C4-2B (cell line): Measurements from ENCODE around the gene RBM20.

ENCODE experiments used
- ZFX ChIP-seq: fragments of 450-650 bp; IDR thresholded peaks from 2 replicates; pipeline ENCODE4 v1.6.1; 2017
- TF ChIP-seq, protein P1 (sequence below): fragments of 450-650 bp; conservative IDR thresholded peaks from 2 replicates; pipeline ENCODE4 v1.5.1; 2017; ENCODE audit warnings: mild to moderate bottlenecking

DNA sequence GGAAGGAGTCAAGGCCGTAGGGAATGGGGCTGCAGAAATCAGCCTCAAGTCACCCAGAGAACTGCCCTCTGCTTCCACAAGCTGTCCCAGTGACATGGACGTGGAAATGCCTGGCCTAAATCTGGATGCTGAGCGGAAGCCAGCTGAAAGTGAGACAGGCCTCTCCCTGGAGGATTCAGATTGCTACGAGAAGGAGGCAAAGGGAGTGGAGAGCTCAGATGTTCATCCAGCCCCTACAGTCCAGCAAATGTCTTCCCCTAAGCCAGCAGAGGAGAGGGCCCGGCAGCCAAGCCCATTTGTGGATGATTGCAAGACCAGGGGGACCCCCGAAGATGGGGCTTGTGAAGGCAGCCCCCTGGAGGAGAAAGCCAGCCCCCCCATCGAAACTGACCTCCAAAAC is 177.4 kb downstream of the RBM20 start:
- TF ChIP-seq, protein P1, sequence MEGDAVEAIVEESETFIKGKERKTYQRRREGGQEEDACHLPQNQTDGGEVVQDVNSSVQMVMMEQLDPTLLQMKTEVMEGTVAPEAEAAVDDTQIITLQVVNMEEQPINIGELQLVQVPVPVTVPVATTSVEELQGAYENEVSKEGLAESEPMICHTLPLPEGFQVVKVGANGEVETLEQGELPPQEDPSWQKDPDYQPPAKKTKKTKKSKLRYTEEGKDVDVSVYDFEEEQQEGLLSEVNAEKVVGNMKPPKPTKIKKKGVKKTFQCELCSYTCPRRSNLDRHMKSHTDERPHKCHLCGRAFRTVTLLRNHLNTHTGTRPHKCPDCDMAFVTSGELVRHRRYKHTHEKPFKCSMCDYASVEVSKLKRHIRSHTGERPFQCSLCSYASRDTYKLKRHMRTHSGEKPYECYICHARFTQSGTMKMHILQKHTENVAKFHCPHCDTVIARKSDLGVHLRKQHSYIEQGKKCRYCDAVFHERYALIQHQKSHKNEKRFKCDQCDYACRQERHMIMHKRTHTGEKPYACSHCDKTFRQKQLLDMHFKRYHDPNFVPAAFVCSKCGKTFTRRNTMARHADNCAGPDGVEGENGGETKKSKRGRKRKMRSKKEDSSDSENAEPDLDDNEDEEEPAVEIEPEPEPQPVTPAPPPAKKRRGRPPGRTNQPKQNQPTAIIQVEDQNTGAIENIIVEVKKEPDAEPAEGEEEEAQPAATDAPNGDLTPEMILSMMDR, result no peak
- no peak for TF ChIP-seq ZFX
